HG03571 (cell line): Measurements from ENCODE around the gene TENT5A.
"Not testable (repeated sequence)": the region's sequence is repeated elsewhere in the genome, so short reads cannot be mapped to it uniquely, and the experiment has no call there.

Experiments
- ATAC-seq: cut with Tn5 transposase; IDR thresholded peaks from one replicate; pipeline ENCODE4 v1.9.1; 2021; ENCODE audit not compliant: unreplicated experiment

The TENT5A gene

DNA sequence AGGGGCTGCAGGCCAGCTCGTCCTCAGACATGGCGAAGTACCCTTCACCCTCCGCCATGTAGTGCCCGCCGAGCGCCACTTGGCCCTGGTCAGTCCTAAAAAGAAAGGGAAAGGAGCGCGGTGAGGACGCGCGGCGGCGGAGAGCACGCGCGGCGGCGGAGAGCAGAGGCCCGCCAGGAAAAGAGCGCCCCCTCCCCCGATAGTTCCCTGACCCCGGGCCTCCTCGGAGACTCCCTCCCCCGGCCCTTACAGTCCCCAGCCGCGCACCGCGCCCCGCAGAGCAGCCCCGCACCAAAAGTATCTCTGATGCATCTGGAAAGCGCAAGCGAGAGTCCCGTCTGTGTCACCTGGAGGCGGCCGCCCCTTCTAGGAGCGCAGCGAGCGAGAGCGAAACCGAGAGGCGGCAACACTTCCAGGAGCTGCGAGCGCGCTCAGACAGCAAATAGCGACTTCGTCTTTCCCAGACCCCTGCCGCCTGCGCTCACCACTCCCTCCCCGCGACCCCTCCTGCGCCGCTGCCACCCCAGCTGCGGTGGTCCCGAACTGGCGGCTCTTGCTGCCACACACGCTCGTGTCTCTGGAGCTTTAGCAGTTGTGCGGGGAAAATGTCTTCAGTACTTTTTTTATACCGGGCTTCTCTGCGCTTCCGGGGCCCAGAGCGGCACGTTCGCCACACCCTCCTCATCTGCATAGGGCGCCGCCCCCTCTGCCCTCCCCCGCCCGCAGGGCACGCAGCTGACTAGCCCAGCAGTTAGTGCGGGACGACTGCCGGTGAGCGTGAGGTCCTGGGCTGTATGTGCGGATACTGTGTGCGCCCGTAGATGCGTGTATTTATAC is at the start of gene TENT5A:
Gene TENT5A, minus strand, starts transcription at position 598 of the 837 bp plus-strand sequence. Its CDS starts 540 bp downstream, at position 58.
- ATAC-seq: peak; percentile 76

DNA sequence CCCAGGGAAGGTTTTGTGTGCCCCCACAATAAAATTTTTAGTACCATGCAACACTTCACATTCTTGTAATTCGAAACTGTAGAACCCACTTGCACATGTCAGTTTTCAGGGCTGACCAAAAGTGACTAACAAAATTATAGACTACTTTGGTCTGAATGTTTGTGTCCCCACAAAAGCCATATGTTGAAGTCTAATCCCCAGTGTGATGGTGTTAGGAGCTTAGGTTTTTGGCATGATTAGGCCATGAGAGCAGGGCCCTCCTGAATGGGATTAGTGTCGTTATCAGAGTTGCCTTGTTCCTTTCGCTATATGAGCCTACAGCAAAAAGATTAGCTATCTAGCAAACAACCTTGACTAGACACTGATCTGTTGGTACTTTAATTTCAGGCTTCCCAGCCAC is 49.0 kb upstream of the TENT5A start:
- no peak for ATAC-seq

DNA sequence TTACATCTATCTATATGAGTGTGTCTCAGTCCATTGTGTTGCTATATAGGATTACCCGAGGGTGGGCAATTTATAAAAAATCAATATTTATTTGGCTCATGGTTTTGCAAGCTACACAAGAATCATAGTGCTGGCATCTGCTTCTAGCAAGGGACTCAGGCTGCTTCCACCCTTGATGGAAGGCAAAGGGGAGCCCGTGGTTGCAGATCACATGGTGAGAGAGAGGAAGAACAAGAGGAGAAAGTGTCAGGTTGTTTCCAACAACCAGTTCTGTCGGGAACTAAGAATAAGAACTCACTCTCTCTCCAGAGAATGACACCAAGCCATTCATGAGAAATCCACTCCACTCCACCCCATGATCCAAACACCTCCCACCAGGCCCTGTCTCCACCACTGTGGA is 48.2 kb upstream of the TENT5A start:
- no peak for ATAC-seq

DNA sequence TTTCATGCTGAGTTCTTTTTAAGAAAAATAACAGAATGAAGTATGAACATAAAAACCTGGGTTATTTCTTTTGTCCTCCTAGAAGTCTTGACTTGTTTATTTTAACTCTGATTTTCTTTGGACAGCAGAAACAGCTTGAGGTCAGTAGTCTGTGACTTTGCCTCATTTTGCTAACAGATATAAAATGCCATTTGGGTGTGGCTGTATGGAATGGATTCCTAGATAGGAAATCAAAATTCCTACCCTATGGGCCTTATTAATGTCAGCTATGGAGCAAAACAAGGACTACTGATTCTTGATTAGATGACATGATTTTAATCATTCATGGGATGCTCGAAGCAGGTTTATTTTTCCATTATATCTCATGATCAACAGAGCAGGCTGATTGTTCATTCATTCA is 46.8 kb upstream of the TENT5A start:
- no peak for ATAC-seq

DNA sequence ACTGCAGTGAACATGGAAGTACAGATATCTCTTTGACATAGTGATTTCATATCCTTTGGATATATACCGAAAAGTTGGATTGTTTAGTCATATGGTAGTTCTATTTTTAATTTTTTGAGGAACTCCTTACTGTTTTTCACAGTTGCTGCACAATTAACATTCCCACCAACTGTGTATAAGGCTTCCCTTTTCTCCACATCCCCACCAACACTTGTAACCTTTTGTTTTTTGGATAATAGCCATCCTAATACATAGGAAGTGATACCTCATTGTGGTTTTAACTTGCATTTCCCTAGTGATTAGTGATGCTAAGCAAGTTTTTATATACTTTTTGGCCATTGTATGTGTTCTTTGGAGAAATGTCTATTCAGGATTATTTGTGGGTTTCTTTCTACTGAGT is 45.1 kb upstream of the TENT5A start:
- ATAC-seq: no peak

DNA sequence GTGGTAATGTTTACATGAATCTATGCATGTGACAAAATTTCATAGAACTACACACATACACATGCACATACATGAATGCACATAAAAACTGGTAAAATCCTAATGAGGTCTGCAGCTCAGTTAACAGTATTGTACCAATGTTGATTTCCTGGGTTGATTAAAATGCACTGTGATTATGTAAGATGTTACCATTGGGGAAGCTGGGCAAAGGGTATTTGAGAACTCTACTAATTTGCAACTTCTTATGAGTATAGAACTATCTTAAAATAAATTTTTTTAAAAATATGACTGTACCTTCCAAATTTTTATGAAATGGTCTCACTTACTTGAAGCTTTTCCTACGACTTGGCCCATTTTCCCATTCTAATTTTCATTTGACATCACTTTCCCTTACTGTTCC is 43.4 kb upstream of the TENT5A start:
- no peak for ATAC-seq

DNA sequence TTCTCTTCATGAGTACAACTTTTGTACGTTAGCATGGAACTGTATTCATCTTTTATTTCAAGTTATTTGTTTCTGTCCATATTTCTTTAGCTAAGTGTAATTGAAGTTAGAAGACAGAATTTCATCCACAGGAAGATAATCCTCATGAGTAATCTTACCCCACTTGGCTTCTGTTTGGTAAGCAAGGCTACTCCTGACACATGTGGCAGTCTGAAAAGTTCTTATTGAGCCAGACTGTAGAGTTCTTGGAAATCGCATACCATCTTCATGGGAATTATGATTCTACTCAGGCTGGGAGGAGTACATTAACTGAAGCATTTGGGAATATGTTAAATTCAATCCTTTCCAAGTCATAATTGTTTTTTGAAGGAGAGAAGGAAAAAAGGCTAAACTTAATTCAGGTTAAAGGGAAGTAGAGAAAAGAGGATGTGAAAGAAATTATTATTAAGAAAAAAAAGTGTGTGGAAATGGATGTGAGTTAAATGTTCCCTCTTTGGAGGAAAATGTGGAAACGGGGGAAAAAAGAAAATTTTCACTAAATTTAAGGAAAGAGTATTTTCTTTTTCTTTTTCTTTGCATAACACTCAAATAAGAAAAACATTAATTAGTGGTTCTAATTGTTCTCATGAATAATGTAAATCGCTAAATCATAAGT is 41.5 kb upstream of the TENT5A start:
- ATAC-seq: no peak

DNA sequence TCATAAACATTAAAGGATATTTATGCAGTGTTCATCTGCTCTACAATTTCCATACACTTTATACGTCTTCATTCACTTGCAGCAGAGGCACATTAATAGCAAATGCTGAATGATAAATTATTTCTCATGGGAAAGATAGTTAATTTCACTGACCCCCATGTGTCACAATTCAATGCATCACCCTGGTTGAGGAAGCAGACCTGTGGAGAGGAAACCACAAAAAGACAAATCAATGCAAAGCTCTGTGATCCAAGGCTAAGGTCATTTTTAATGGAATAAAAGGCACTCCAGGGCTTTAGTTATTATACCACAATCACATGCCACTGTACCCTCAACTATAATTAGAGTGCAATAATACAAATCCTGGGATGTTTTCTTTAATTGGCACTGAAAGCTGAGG is 40.3 kb upstream of the TENT5A start:
- no peak for ATAC-seq

DNA sequence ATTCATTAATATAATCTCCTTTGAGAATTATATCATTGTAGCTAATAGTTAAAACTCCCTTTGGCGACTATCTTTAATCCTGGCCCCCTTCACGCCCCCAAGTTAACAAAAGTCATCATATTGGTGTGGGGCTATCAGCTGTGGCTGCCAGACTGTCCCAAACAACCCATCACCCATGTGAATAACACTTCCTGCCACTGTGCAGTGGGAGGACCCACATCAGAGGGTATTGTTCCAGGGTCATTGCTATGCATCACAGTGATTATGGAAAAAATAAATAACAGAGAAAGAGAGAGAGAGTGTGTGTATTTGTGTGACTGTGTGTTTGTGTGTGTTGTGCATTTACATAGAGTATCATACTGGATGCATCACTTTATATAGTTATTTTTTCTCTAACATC is 39.3 kb upstream of the TENT5A start:
- no peak for ATAC-seq

DNA sequence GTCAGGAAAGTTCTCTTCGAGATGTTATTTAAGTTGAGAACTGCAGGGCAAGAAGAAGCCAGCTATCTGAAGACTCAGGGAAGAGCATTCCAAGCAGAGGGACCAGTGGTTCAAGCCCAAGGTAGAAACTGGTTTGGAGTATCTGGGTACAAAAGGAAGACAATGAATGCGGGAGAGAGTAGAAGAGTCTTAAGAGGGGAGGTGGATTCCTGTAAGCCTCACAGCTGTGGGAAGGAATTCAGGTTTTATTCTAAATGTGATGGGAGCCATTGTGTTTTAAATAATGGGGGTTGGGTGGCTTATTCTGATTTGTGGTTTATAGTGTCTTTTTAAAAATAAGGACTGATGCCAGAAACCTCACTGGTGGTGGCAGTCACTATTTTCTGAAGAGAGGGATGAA is 37.6 kb upstream of the TENT5A start:
- ATAC-seq: no peak

DNA sequence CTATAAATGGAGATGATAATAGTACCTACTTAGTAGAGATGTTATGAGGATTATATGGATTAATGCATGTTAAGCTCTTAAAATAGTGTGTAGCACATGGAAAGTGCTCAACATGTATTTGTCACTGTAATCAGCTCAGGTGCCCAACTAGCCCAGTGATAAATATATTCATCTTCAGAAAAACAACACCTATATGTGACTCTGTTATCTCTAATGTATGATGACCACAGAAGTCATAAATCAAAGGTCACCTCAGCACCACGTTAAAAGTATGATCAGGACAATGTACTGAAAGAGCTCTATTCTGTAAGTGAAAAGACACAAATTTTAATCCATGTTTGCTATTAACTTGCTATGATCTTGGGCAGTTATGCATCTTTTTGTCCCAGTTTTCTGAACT is 36.8 kb upstream of the TENT5A start:
- ATAC-seq: no peak

DNA sequence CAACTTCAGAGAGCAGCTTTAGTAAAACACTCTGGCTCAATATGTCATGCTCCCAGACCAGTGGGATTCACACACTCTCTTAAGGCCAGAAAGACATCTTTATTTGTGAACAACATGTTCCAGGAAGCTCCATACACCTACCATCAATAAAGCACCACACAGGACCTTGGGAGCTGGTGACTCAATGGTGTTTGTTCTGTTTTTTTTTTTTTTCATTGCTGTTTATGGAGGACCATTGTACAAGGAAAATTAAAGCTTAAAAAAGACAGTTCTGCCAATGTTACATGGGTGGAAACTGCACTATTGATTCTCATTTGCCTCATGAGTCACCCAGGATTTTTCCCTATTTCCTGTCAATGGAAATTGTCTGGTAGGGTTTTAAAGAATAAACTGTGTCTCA is 36.3 kb upstream of the TENT5A start:
- ATAC-seq: no peak

DNA sequence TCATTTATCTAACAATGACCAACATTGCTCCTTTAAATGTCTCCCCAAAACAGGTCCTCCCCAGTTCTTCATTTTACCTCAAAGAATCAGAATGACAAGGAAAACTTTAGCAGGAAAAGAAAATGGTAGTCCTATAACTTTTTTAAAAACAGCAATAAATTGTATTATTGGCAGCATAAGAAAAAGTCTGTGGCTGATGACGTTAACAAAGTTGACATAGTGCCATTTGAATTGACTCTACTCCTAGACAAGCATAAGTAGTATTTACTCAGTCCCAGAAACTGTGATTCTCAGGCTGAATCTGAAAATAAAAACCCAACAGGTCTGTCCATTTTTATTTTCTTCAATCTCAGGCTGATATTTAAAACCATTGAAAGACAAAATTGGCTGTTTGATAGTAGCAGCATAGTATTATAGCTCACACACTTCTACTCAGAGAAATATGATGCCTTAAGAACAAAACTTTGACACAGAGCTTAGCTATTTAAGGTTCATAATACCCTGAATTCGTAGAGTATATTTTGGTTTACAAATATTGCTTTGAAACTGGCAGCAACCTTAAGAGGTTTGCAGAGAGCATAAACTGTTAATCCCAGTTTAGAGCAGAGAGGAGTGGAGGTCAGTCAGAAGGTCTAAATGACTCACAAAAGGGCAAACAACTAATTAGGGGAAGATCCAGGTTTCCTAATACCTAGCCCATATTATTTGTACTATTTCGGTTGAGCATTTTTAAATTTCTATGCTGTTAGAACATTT is 35.0 kb upstream of the TENT5A start:
- no peak for ATAC-seq

DNA sequence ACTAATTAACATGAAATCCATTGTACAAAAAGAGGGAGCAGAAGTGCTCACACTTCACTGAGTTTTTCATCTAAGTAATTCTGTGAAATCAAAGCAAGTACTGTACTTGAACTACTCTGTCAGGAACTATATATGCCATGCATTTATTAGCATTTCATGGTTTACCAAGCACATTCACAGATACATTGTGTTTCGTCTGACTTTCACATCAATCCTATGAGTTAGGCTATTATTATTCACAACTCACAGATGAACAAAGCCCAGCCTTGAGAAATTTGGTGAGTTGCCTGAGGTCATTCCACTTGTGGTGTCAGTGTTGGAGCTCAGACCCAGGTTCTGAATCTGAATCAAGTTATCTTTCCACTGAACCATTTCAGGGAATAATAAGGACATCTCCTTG is 33.7 kb upstream of the TENT5A start:
- no peak for ATAC-seq

DNA sequence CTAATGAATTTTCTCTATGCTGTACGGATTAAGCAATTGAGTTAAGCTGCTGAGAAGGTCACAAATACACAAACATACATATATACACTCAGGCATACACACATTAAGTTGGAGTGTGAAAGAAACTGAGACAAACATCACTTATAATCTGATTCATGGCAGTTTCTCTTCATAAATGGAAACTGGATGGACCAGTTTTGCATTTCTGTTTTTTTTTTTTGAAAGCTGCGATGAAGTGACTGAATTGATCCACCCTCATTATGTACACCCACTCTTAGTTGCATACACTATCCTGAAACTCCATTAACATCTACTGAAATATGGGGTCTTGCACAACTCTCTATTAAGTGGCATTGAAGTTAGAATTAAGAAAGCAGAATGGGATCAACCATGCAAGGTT is 32.9 kb upstream of the TENT5A start:
- no peak for ATAC-seq

DNA sequence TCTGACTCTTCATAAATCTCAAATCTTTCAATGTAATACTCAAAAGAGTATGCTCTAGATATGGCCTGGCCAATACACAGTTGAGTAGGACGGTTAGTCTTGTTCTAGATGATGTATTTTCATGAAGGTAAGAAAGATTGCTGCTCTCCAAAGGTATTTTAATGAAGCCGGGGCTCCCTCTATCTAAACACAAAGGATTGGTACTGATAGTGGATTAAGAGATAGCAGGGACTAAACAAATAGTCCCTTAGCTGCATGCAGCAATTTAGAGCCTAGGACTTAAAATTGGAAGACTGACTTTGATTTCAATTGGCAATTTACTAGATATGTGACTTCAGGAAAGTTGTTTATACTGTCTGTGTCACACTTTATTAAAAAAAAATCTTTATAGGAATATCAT is 31.4 kb upstream of the TENT5A start:
- ATAC-seq: no peak

DNA sequence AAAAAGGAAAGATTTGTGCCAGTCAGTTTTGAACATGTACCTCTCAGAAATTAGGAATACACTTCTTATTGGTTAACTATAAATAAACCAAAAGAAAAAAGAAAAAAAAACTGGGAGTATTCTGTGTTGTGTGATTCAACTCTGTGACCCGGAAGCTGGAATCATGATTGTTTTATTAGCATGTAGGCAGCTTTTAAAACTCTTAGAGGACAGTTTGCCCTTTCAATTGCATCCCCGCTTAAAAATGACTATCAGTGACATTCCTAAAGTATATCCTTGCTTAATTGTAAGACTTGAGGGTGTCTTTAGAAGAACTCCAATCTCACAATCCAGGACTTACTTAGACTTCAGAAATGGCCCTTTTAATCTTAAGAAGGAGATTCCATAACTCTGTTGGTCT is 29.1 kb upstream of the TENT5A start:
- no peak for ATAC-seq

DNA sequence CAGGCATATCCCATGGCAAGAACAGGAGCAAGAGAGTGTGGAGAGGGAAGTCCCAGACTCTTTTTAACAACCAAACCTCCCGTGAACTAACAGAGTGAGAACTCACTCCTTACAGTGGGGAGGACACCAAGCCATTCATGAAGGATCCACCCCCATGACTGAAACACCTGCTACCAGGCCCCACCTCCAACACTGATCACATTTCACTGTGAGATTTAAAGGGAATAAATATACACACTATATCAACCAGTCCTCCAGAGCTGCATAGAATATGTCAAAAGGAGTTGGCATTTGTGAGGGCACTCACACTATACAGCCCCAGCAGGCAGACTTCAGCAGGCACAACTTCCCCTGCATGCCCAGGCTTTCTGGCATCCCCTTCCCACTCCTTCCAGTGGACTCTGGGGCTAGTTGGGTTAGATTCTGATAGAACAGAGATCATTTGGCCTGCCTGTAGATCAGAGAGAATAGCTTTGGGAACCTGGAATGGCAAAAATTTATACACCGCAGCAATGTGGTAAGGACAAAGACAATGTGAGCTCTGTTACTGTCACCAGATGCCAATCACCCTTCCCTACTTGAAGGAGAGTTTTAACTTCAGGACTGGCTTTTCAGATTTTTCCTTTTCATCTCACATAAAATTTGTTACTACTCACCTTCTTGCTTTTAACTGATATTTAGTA is 25.2 kb upstream of the TENT5A start:
- ATAC-seq: no peak

DNA sequence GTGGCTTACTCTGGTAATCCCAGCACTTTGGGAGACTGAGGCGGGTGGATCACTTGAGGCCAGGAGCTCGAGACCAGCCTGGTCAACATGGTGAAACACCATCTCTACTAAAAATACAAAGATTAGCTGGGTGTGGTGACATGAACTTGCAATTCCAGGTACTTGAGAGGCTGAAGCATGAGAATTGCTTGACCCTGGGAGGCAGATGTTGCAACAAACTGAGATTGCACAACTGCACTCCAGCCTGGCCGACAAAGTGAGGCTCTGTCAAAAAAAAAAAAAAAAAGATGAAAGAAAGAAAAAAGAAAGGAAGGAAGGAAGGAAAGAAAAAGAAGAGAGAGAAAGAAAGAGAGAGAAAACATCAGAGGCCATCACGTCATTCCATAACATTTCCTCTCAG is 23.7 kb upstream of the TENT5A start:
- not testable (repeated sequence) for ATAC-seq

DNA sequence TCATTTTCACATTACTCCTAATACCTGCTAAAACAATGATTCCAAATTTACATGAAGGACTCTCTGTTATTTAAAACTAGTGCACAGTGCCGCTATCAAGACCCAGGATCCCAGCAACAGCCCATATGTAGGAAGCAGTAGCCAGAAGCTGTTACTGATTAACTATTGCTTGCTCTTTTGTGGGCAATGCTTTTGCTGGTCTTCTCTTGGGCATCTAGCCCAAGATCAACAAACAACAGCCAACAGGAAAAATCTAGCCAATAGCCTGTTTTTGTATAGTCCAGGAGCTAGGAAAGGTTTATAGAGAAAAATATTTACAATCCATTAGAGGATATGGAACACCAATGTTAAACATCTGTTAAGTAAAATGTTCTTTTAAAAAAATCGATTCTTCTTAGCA is 22.1 kb upstream of the TENT5A start:
- ATAC-seq: no peak

DNA sequence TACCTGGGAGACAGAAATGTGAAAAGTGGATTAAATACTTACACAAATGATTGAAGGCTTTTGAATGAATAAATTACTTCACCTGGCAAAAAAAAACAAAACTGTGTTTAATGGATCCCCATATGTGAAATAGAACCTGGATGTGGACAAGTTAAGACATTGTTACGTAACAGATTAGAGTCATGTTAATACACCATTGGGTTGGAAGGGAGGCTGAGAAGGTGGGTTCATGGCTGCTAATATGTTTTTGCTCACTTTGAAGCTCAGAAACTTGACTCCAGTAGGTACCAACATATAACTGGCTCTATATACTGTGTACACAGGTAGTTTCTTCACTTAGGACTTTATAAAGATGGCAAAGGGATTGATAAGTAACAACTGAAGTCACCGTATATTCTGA is 21.4 kb upstream of the TENT5A start:
- ATAC-seq: no peak
